ENCODE results near the gene BATF3. TPM values are rescaled to one million over a fixed set of nuclear protein-coding genes. Genes with fewer than 3 reads are reported as not detected.

BATF3 gene
- polyA plus RNA-seq, 1 of the 3 experiments (the other 2 are of a cell fraction) = 0.76 TPM

- TF ChIP-seq USF2 (IDR thresholded peaks at IDR 0.05; ENCODE audit: borderline replicate concordance, low read depth, low read length) = no peak
- TF ChIP-seq NFIC (IDR thresholded peaks at IDR 0.05; ENCODE audit: borderline replicate concordance) = no peak
- no peak for TF ChIP-seq JUND (IDR thresholded peaks at IDR 0.05)
- TF ChIP-seq MXI1 (IDR thresholded peaks at IDR 0.05; ENCODE audit: low read depth, low read length) = no peak
- TF ChIP-seq POLR2AphosphoS5 (IDR thresholded peaks at IDR 0.05; ENCODE audit: low read depth, low read length) = no peak
- no peak for TF ChIP-seq EZH2phosphoT487 (IDR thresholded peaks at IDR 0.05; ENCODE audit: borderline replicate concordance, low read depth)
- TF ChIP-seq, protein P1, sequence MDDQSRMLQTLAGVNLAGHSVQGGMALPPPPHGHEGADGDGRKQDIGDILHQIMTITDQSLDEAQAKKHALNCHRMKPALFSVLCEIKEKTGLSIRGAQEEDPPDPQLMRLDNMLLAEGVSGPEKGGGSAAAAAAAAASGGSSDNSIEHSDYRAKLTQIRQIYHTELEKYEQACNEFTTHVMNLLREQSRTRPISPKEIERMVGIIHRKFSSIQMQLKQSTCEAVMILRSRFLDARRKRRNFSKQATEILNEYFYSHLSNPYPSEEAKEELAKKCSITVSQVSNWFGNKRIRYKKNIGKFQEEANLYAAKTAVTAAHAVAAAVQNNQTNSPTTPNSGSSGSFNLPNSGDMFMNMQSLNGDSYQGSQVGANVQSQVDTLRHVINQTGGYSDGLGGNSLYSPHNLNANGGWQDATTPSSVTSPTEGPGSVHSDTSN (IDR thresholded peaks at IDR 0.05) = no peak
- TF ChIP-seq NRF1 (IDR thresholded peaks at IDR 0.05; ENCODE audit: low read depth, low read length) = no peak
Observed at GRCh38 chr1:212684076-212684475, 15.6 kb downstream of the BATF3 start (continued).

- ChIA-PET POLR2A (no interaction called here), CTCF (interaction anchor here (0.9 to 1.5 kb wide), 2 partner anchors 15 to 66 kb away, joined by 3 to 7 read pairs; partner anchors contain the start of gene BATF3)
- Histone ChIP-seq H3K4me1 (ENCODE audit: control insufficient read depth in 1 of 2, insufficient read depth in 2 of 2, low read depth in 1 of 2, low read length in 1 of 2) (no peaks in the 10 kb centered on the region), H3K27ac (ENCODE audit: low read depth in 2 of 2, low read length in 1 of 2) (no peak overlapping the region), H4K20me1 (ENCODE audit: insufficient read depth) (no peaks in the 10 kb centered on the region), H2AFZ (ENCODE audit: low read depth) (no peak overlapping the region), H3F3A (replicated peaks; ENCODE audit: insufficient read depth) (no peaks in the 10 kb centered on the region), H3K36me3 (replicated peaks in 1 of 2; ENCODE audit: control insufficient read depth in 1 of 2, insufficient read depth in 2 of 2, low read length in 1 of 2) (no peaks in the 10 kb centered on the region), H3K4me2 (no peak overlapping the region), H3K9ac (no peak overlapping the region), H3K4me3 (ENCODE audit: low read depth in 2 of 2, low read length in 1 of 2) (no peak overlapping the region), H3K27me3 (ENCODE audit: insufficient read depth) (peaks cover 4% of the 10 kb centered on the region; the same call in 1 of the 2 replicates), H3K9me3 (no peaks in the 10 kb centered on the region), H3K9me2 (no peaks in the 10 kb centered on the region), H3K79me2 (ENCODE audit: insufficient read depth) (no peaks in the 10 kb centered on the region)
- no peak for DNase-seq
- 83% methylated on average over 6 of the region's 7 CpGs for WGBS (ENCODE audit: low lambda C conversion rate)
- no peak for TF ChIP-seq TAF1 (IDR thresholded peaks at IDR 0.05; ENCODE audit: borderline replicate concordance, low read depth, low read length)
- TF ChIP-seq GATA2 (CRISPR knock-in tag; IDR thresholded peaks at IDR 0.05) = no peak
- no peak for TF ChIP-seq MEF2A (IDR thresholded peaks at IDR 0.05; ENCODE audit: borderline replicate concordance, low read depth)
- no peak for TF ChIP-seq USF2 (IDR thresholded peaks at IDR 0.05; ENCODE audit: borderline replicate concordance, low read depth, low read length)
- no peak for TF ChIP-seq FOXJ3 (CRISPR knock-in tag; IDR thresholded peaks at IDR 0.05)
- no peak for TF ChIP-seq RCOR1 (IDR thresholded peaks at IDR 0.05; ENCODE audit: low read length)
- TF ChIP-seq MXI1 (IDR thresholded peaks at IDR 0.05; ENCODE audit: low read depth, low read length) = no peak
- no peak for TF ChIP-seq JUND (IDR thresholded peaks at IDR 0.05)
- TF ChIP-seq, protein P2, sequence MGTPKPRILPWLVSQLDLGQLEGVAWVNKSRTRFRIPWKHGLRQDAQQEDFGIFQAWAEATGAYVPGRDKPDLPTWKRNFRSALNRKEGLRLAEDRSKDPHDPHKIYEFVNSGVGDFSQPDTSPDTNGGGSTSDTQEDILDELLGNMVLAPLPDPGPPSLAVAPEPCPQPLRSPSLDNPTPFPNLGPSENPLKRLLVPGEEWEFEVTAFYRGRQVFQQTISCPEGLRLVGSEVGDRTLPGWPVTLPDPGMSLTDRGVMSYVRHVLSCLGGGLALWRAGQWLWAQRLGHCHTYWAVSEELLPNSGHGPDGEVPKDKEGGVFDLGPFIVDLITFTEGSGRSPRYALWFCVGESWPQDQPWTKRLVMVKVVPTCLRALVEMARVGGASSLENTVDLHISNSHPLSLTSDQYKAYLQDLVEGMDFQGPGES (IDR thresholded peaks at IDR 0.05; ENCODE audit: low read depth, low read length) = no peak
- TF ChIP-seq, protein P1 (IDR thresholded peaks at IDR 0.05) = no peak
- TF ChIP-seq NRF1 (IDR thresholded peaks at IDR 0.05; ENCODE audit: low read depth, low read length) = no peak
- no peak for TF ChIP-seq TCF12 (IDR thresholded peaks at IDR 0.05)
- TF ChIP-seq, protein P3, sequence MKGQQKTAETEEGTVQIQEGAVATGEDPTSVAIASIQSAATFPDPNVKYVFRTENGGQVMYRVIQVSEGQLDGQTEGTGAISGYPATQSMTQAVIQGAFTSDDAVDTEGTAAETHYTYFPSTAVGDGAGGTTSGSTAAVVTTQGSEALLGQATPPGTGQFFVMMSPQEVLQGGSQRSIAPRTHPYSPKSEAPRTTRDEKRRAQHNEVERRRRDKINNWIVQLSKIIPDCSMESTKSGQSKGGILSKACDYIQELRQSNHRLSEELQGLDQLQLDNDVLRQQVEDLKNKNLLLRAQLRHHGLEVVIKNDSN (IDR thresholded peaks at IDR 0.05; ENCODE audit: borderline replicate concordance, low read depth) = no peak
- TF ChIP-seq RFX5 (IDR thresholded peaks at IDR 0.05; ENCODE audit: low read length) = no peak
- no peak for TF ChIP-seq ELF1 (IDR thresholded peaks at IDR 0.05)
- TF ChIP-seq, protein P4, sequence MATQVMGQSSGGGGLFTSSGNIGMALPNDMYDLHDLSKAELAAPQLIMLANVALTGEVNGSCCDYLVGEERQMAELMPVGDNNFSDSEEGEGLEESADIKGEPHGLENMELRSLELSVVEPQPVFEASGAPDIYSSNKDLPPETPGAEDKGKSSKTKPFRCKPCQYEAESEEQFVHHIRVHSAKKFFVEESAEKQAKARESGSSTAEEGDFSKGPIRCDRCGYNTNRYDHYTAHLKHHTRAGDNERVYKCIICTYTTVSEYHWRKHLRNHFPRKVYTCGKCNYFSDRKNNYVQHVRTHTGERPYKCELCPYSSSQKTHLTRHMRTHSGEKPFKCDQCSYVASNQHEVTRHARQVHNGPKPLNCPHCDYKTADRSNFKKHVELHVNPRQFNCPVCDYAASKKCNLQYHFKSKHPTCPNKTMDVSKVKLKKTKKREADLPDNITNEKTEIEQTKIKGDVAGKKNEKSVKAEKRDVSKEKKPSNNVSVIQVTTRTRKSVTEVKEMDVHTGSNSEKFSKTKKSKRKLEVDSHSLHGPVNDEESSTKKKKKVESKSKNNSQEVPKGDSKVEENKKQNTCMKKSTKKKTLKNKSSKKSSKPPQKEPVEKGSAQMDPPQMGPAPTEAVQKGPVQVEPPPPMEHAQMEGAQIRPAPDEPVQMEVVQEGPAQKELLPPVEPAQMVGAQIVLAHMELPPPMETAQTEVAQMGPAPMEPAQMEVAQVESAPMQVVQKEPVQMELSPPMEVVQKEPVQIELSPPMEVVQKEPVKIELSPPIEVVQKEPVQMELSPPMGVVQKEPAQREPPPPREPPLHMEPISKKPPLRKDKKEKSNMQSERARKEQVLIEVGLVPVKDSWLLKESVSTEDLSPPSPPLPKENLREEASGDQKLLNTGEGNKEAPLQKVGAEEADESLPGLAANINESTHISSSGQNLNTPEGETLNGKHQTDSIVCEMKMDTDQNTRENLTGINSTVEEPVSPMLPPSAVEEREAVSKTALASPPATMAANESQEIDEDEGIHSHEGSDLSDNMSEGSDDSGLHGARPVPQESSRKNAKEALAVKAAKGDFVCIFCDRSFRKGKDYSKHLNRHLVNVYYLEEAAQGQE (IDR thresholded peaks at IDR 0.05; ENCODE audit: low read depth, low read length) = no peak
- TF ChIP-seq SMC3 (IDR thresholded peaks at IDR 0.05; ENCODE audit: low read depth, low read length) = no peak
- no peak for TF ChIP-seq FOXM1 (IDR thresholded peaks at IDR 0.05; ENCODE audit: low read depth)
Observed at GRCh38 chr1:212683357-212683722, 16.3 kb downstream of the BATF3 start.
